ENCODE data around the gene PLCH1. TPM values are rescaled to one million over a fixed set of nuclear protein-coding genes. Genes with fewer than 3 reads are reported as not detected.

The PLCH1 gene
- total and polyA plus RNA-seq, 2 experiments from 2014 or later = 8.1 to 25.3 TPM

DNA sequence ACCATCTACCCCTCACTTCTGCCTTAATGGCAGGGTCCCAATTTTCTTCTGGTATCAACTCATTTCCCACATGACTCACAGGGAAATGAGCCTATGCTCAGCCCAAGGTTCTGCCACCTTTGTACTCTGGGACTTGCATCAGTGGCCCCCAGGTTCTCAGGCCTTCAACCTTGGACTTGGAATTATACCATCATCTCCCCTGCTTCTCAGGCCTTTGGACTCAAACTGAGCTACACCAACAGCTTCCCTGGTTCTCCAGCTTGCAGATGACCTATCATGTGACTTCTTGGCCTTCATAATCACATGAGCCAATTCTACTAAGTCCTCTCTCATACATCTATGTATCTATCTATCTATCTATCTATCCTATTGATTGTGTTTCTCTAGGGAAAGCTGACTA is 149.5 kb downstream of the PLCH1 start:
- H3K79me2 ChIP-seq (replicated peaks; ENCODE audit: insufficient read depth) = no peaks in the 10 kb centered on the region
- no peaks in the 10 kb centered on the region for H3K9me2 ChIP-seq (ENCODE audit: insufficient read depth)
- H2AFZ ChIP-seq = no peak overlapping the region
- TF ChIP-seq ZNF114 (CRISPR knock-in tag; IDR thresholded peaks at IDR 0.05) (no peak), JUNB (IDR thresholded peaks at IDR 0.05; ENCODE audit: unreplicated experiment) (no peak), CREB1 (CRISPR knock-in tag; IDR thresholded peaks at IDR 0.05; ENCODE audit: low read depth) (no peak), EZH2phosphoT487 (IDR thresholded peaks at IDR 0.05; ENCODE audit: unreplicated experiment) (no peak), POLR2AphosphoS5 (IDR thresholded peaks at IDR 0.05; ENCODE audit: low read depth) (no peak), ZNF331 (CRISPR knock-in tag; IDR thresholded peaks at IDR 0.05; ENCODE audit: low read depth) (no peak), NANOG (IDR thresholded peaks at IDR 0.05; ENCODE audit: borderline replicate concordance) (no peak), EZH2 (IDR thresholded peaks at IDR 0.05; ENCODE audit: low read depth, unreplicated experiment) (no peak), STAT1 (IDR thresholded peaks at IDR 0.05; ENCODE audit: unreplicated experiment) (no peak)
- TF ChIP-seq, protein P1, sequence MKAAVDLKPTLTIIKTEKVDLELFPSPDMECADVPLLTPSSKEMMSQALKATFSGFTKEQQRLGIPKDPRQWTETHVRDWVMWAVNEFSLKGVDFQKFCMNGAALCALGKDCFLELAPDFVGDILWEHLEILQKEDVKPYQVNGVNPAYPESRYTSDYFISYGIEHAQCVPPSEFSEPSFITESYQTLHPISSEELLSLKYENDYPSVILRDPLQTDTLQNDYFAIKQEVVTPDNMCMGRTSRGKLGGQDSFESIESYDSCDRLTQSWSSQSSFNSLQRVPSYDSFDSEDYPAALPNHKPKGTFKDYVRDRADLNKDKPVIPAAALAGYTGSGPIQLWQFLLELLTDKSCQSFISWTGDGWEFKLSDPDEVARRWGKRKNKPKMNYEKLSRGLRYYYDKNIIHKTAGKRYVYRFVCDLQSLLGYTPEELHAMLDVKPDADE (IDR thresholded peaks at IDR 0.05) = no peak
- TF ChIP-seq, protein P2, sequence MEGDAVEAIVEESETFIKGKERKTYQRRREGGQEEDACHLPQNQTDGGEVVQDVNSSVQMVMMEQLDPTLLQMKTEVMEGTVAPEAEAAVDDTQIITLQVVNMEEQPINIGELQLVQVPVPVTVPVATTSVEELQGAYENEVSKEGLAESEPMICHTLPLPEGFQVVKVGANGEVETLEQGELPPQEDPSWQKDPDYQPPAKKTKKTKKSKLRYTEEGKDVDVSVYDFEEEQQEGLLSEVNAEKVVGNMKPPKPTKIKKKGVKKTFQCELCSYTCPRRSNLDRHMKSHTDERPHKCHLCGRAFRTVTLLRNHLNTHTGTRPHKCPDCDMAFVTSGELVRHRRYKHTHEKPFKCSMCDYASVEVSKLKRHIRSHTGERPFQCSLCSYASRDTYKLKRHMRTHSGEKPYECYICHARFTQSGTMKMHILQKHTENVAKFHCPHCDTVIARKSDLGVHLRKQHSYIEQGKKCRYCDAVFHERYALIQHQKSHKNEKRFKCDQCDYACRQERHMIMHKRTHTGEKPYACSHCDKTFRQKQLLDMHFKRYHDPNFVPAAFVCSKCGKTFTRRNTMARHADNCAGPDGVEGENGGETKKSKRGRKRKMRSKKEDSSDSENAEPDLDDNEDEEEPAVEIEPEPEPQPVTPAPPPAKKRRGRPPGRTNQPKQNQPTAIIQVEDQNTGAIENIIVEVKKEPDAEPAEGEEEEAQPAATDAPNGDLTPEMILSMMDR (conservative IDR thresholded peaks at IDR 0.05; ENCODE audit: low read depth in 2 of 2) = no peak
- TF ChIP-seq, protein P3, sequence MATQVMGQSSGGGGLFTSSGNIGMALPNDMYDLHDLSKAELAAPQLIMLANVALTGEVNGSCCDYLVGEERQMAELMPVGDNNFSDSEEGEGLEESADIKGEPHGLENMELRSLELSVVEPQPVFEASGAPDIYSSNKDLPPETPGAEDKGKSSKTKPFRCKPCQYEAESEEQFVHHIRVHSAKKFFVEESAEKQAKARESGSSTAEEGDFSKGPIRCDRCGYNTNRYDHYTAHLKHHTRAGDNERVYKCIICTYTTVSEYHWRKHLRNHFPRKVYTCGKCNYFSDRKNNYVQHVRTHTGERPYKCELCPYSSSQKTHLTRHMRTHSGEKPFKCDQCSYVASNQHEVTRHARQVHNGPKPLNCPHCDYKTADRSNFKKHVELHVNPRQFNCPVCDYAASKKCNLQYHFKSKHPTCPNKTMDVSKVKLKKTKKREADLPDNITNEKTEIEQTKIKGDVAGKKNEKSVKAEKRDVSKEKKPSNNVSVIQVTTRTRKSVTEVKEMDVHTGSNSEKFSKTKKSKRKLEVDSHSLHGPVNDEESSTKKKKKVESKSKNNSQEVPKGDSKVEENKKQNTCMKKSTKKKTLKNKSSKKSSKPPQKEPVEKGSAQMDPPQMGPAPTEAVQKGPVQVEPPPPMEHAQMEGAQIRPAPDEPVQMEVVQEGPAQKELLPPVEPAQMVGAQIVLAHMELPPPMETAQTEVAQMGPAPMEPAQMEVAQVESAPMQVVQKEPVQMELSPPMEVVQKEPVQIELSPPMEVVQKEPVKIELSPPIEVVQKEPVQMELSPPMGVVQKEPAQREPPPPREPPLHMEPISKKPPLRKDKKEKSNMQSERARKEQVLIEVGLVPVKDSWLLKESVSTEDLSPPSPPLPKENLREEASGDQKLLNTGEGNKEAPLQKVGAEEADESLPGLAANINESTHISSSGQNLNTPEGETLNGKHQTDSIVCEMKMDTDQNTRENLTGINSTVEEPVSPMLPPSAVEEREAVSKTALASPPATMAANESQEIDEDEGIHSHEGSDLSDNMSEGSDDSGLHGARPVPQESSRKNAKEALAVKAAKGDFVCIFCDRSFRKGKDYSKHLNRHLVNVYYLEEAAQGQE (IDR thresholded peaks at IDR 0.05; ENCODE audit: unreplicated experiment) = no peak
- TF ChIP-seq, protein P4, sequence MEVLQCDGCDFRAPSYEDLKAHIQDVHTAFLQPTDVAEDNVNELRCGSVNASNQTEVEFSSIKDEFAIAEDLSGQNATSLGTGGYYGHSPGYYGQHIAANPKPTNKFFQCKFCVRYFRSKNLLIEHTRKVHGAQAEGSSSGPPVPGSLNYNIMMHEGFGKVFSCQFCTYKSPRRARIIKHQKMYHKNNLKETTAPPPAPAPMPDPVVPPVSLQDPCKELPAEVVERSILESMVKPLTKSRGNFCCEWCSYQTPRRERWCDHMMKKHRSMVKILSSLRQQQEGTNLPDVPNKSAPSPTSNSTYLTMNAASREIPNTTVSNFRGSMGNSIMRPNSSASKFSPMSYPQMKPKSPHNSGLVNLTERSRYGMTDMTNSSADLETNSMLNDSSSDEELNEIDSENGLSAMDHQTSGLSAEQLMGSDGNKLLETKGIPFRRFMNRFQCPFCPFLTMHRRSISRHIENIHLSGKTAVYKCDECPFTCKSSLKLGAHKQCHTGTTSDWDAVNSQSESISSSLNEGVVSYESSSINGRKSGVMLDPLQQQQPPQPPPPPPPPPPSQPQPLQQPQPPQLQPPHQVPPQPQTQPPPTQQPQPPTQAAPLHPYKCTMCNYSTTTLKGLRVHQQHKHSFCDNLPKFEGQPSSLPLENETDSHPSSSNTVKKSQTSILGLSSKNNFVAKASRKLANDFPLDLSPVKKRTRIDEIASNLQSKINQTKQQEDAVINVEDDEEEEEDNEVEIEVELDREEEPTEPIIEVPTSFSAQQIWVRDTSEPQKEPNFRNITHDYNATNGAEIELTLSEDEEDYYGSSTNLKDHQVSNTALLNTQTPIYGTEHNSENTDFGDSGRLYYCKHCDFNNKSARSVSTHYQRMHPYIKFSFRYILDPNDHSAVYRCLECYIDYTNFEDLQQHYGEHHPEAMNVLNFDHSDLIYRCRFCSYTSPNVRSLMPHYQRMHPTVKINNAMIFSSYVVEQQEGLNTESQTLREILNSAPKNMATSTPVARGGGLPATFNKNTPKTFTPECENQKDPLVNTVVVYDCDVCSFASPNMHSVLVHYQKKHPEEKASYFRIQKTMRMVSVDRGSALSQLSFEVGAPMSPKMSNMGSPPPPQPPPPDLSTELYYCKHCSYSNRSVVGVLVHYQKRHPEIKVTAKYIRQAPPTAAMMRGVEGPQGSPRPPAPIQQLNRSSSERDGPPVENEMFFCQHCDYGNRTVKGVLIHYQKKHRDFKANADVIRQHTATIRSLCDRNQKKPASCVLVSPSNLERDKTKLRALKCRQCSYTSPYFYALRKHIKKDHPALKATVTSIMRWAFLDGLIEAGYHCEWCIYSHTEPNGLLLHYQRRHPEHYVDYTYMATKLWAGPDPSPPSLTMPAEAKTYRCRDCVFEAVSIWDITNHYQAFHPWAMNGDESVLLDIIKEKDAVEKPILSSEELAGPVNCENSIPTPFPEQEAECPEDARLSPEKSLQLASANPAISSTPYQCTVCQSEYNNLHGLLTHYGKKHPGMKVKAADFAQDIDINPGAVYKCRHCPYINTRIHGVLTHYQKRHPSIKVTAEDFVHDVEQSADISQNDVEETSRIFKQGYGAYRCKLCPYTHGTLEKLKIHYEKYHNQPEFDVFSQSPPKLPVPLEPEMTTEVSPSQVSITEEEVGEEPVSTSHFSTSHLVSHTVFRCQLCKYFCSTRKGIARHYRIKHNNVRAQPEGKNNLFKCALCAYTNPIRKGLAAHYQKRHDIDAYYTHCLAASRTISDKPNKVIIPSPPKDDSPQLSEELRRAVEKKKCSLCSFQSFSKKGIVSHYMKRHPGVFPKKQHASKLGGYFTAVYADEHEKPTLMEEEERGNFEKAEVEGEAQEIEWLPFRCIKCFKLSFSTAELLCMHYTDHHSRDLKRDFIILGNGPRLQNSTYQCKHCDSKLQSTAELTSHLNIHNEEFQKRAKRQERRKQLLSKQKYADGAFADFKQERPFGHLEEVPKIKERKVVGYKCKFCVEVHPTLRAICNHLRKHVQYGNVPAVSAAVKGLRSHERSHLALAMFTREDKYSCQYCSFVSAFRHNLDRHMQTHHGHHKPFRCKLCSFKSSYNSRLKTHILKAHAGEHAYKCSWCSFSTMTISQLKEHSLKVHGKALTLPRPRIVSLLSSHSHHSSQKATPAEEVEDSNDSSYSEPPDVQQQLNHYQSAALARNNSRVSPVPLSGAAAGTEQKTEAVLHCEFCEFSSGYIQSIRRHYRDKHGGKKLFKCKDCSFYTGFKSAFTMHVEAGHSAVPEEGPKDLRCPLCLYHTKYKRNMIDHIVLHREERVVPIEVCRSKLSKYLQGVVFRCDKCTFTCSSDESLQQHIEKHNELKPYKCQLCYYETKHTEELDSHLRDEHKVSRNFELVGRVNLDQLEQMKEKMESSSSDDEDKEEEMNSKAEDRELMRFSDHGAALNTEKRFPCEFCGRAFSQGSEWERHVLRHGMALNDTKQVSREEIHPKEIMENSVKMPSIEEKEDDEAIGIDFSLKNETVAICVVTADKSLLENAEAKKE (CRISPR knock-in tag; IDR thresholded peaks at IDR 0.05) = no peak
- DNase-seq (ENCODE audit: low spot score) (no peak), ATAC-seq (no peak)
- H3K27ac Mint-ChIP-seq = 0 out of 2 replicates have a peak overlapping the region, but pooled peaks have one; percentile 6
- peaks cover 10% of the 10 kb centered on the region for H3K36me3 Mint-ChIP-seq (ENCODE audit: low read depth)
- H3K9me3 Mint-ChIP-seq = no peaks in the 10 kb centered on the region
- H3K4me1 Mint-ChIP-seq = peaks cover 12% of the 10 kb centered on the region
- no peaks in the 10 kb centered on the region for H3K36me3 ChIP-seq (ENCODE audit: insufficient read depth)
- no peaks in the 10 kb centered on the region for H4K20me1 ChIP-seq (replicated peaks; ENCODE audit: insufficient read depth)
- H3K4me1 ChIP-seq (ENCODE audit: insufficient read depth) = no peaks in the 10 kb centered on the region
- peaks cover 3% of the 10 kb centered on the region for H3K27me3 Mint-ChIP-seq (ENCODE audit: insufficient read depth, low read depth, poor library complexity)
- no peak overlapping the region for H3K4me3 Mint-ChIP-seq
- H3K4me2 ChIP-seq = no peak overlapping the region
- H3K27ac ChIP-seq (ENCODE audit: low read depth) = no peak overlapping the region
- no peaks in the 10 kb centered on the region for H3K27me3 ChIP-seq (ENCODE audit: insufficient read depth)
- H3F3A ChIP-seq (replicated peaks; ENCODE audit: low read depth) = no peaks in the 10 kb centered on the region
- no peak overlapping the region for H3K4me3 ChIP-seq
